Gastroesophageal sphincter (tissue), 4 donors: ENCODE data around the gene ARHGAP24. TPM values are rescaled to one million over a fixed set of nuclear protein-coding genes. Genes with fewer than 3 reads are reported as not detected.

ENCODE experiments used
- ATAC-seq: fragments of 150-250 bp; one replicate; pipeline ENCODE4 v1.9.1; 2016; ENCODE audit warnings: mild to moderate bottlenecking, moderate library complexity
- H3K27ac ChIP-seq, 4 donors: fragments of 200-600 bp; sonication (generic) in 3 of 4; 1 replicate in 3 of 4; 2 replicates in 1 of 4; pipeline ENCODE4 v1.5.1; 2016 to 2019
- H3K27me3 ChIP-seq: fragments of 200-600 bp; sonication (generic); one replicate; pipeline ENCODE4 v1.5.1; 2019
- H3K36me3 ChIP-seq, 2 donors: fragments of 200-600 bp; sonication (generic); one replicate each; pipeline ENCODE4 v1.5.1; 2019; ENCODE audit warnings: control low read depth in 1 of 2
- H3K4me1 ChIP-seq, 3 donors: fragments of 200-600 bp; sonication (generic); 1 replicate in 2 of 3; 2 replicates in 1 of 3; pipeline ENCODE4 v1.5.1; 2016 to 2019; ENCODE audit warnings: control low read depth in 2 of 3
- H3K4me3 ChIP-seq, 2 donors: fragments of 200-600 bp; sonication (generic); one replicate each; pipeline ENCODE4 v1.5.1; 2019; ENCODE audit warnings: mild to moderate bottlenecking in 1 of 2, moderate library complexity in 1 of 2
- H3K9me3 ChIP-seq, 3 donors: fragments of 200-600 bp; sonication (generic); one replicate each; pipeline ENCODE4 v1.5.1; 2017 to 2019; ENCODE audit warnings: control low read depth in 2 of 3
- EP300 ChIP-seq: sonication (generic); formaldehyde crosslinking; IDR thresholded peaks from one replicate; pipeline ENCODE4 v1.6.1; 2017; ENCODE audit warnings: antibody characterized with exemption, mild to moderate bottlenecking
- POLR2A ChIP-seq, 2 donors: fragments of 450-650 bp; IDR thresholded peaks; one replicate each; pipeline ENCODE4 v1.6.1; 2017; ENCODE audit warnings: antibody characterized with exemption in 2 of 2, mild to moderate bottlenecking in 2 of 2, moderate library complexity in 1 of 2
- POLR2AphosphoS5 ChIP-seq: sonication (generic); formaldehyde crosslinking; IDR thresholded peaks from one replicate; pipeline ENCODE4 v1.6.1; 2017; ENCODE audit warnings: antibody characterized with exemption
- WGBS, 2 donors: methylation state at CpG; one replicate each; pipeline ENCODE4 v1.1.5; 2018; ENCODE audit warnings: low coverage in 1 of 2; 5-methylcytosine and 5-hydroxymethylcytosine counted together
- total RNA-seq, 4 donors: library from RNA; depleted of rRNA; stranded (reverse); fragments of >200 nt; gene quantifications; one replicate each; pipeline ENCODE4 v1.1.0, GENCODE V29; 2016
- TF ChIP-seq, protein P1 (sequence below), 4 experiments: fragments of 200-600 bp in 2 of 4; fragments of 450-650 bp in 2 of 4; sonication (generic) in 1 of 4; IDR thresholded peaks; one replicate each; pipeline ENCODE4 v1.5.1; 2017 to 2019; ENCODE audit warnings: antibody characterized with exemption in 4 of 4, mild to moderate bottlenecking in 2 of 4, moderate library complexity in 2 of 4

Gene ARHGAP24
- total RNA-seq, 4 donors from 2014 or later: 24.4 to 38.6 (median 34.3) TPM

DNA sequence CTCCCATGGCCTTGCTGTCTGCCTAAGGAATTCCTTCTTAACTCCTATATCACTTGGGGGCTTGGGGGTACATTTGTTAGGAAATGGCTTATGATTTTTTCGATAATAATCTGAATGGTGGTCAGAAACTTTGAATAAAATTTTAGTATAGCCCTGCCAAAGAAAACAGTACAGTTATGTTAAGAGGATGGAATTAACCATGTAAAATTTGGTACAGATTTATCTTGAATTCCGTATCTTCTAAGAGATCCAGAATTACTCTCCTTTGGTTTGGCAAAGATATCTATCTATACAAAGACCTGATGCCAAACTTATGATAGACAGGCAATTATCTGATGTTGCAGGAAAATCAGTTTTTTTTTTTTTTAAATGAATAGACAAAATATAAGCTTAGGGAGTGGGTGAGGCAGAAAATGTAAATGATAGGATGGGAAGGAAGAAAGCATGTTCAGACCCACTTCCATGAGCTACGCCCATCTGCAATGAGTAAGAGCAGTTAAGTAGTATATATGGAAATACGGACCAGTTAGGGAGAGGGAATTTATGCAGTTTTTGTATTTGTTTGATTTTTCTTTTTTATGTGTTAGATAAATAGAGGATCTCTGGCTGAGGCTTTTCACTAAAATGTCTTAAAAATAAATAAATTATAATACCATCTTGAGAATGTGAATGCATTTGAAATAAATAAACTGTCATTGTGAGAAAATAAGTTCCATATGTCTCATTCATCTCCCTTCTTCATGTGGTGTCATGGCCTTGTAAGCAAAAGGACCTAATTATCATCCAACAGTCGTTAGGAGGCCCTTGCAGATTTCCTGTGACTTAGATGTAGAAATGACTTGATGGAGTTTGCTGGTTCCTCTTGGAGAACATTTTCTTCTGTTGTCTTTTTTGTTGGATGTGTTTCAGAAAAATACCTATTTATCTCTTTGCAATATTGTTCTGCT is 389.6 kb downstream of the ARHGAP24 start:
- Histone ChIP-seq H3K27ac (no peak overlapping the region), H3K4me1 (peaks cover 15 to 55% (median 16%) of the 10 kb centered on the region in 3 donors), H3K27me3 (no peaks in the 10 kb centered on the region), H3K36me3 (no peaks in the 10 kb centered on the region), H3K9me3 (no peaks in the 10 kb centered on the region), H3K4me3 (no peak overlapping the region)
- WGBS, 2 donors: 62 to 72% methylated on average over 5 of the region's 5 CpGs
- ATAC-seq: no peak
- TF ChIP-seq EP300 (no peak), POLR2A (IDR thresholded peaks at IDR 0.05) (no peak)
- TF ChIP-seq, protein P1, sequence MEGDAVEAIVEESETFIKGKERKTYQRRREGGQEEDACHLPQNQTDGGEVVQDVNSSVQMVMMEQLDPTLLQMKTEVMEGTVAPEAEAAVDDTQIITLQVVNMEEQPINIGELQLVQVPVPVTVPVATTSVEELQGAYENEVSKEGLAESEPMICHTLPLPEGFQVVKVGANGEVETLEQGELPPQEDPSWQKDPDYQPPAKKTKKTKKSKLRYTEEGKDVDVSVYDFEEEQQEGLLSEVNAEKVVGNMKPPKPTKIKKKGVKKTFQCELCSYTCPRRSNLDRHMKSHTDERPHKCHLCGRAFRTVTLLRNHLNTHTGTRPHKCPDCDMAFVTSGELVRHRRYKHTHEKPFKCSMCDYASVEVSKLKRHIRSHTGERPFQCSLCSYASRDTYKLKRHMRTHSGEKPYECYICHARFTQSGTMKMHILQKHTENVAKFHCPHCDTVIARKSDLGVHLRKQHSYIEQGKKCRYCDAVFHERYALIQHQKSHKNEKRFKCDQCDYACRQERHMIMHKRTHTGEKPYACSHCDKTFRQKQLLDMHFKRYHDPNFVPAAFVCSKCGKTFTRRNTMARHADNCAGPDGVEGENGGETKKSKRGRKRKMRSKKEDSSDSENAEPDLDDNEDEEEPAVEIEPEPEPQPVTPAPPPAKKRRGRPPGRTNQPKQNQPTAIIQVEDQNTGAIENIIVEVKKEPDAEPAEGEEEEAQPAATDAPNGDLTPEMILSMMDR (IDR thresholded peaks at IDR 0.05): no peak

DNA sequence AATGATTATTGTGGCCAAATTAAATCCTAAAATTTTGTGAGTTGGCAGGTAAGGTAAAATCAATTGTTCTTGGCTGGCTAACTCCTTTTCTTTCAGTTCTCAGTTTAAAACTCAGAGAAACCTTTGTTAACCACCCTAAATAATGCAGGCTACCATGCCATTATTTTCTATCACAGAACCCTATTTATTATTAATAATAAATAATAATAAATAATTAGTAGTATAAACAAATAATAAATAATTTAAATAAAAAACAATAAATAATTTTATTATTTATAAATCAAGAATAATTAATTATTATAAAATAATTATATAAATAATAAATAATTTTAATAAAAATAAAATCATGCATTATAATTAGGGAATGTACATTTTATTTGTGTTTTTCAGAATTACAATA is 390.3 kb downstream of the ARHGAP24 start:
- no peaks in the 10 kb centered on the region for H3K9me3 ChIP-seq
- TF ChIP-seq, protein P1 (IDR thresholded peaks at IDR 0.05): no peak
- TF ChIP-seq POLR2A (IDR thresholded peaks at IDR 0.05) (no peak), POLR2AphosphoS5 (no peak), EP300 (no peak)
- peaks cover 13 to 47% (median 13%) of the 10 kb centered on the region in 3 donors for H3K4me1 ChIP-seq
- no peak overlapping the region for H3K4me3 ChIP-seq
- ATAC-seq: no peak
- no peaks in the 10 kb centered on the region for H3K27me3 ChIP-seq
- no peaks in the 10 kb centered on the region for H3K36me3 ChIP-seq
- H3K27ac ChIP-seq: no peak overlapping the region

DNA sequence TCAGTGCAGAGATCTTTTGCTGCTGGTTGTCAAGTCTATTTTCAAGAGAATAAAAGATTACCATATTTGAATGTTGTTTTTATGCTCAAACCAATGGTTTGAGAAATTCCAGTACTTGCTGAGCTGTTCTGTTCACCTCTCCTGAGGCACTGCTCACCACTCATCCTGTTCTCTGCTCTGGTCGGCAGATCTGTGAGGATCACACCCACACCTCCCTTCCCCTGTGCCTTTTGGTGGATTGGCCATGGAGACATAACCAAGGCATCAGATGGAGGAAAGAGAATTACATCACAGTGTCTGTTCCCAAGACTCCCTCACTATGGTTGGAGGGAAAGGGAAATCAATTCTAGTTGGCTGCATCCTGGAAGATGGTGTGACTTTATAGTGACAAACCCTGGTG is 391.6 kb downstream of the ARHGAP24 start:
- Histone ChIP-seq H3K36me3 (no peaks in the 10 kb centered on the region), H3K9me3 (no peaks in the 10 kb centered on the region), H3K4me3 (no peak overlapping the region), H3K27ac (peak overlapping the region in 2 of 4 donors; percentile 15 to 23), H3K27me3 (no peaks in the 10 kb centered on the region), H3K4me1 (peaks cover 12 to 35% (median 13%) of the 10 kb centered on the region in 3 donors)
- TF ChIP-seq POLR2A (IDR thresholded peaks at IDR 0.05) (no peak), EP300 (no peak)
- 63% methylated on average over 1 of the region's 1 CpG; no CpG with 5 or more reads in 1 of the 2 donors for WGBS, 2 donors
- no peak for ATAC-seq

DNA sequence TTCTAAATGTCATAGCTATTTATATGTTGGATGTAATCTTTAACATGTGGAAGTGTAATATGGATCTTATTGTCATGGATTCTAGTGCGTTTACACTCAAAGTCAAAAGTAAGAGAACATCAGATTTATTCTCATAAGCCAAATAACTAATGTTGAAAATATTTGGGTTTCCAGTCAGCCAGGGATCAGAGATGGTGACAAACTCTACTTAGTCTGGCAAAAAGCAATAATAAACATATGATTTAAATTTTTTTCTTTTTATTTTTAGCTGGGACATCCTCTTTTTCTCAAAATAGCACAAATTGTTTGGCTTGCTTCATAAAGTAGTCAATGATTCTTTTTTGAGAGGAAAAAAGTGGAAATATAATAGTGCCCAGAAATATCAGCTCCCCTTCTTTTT is 392.3 kb downstream of the ARHGAP24 start:
- Histone ChIP-seq H3K4me1 (peaks cover 12 to 35% (median 13%) of the 10 kb centered on the region in 3 donors), H3K36me3 (no peaks in the 10 kb centered on the region), H3K27ac (no peak overlapping the region), H3K27me3 (no peaks in the 10 kb centered on the region), H3K9me3 (no peaks in the 10 kb centered on the region), H3K4me3 (no peak overlapping the region)
- 24 to 56% methylated on average over 1 of the region's 1 CpG for WGBS, 2 donors
- TF ChIP-seq POLR2AphosphoS5 (peak; percentile 23), POLR2A (IDR thresholded peaks at IDR 0.05) (no peak)
- TF ChIP-seq, protein P1 (IDR thresholded peaks at IDR 0.05): no peak
- no peak for ATAC-seq

DNA sequence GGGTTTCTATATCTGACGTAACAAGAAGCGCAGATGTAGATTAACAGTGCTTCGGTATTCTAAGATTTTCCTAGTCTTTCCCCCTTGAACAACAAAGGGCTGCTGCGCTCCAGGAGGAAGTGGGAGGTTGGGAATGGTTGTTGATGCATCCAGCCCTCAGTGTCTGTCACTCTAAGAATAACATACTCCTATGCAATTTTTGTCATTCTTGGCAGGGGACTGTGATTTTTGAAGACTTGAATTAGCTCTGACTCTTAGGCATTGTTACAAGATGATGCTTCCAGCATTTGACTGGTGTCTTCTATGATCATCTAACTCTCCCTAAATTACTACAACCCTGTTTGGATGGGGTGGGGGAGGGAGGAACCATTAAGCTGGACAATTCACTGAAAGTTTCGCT is 394.2 kb downstream of the ARHGAP24 start:
- 55 to 58% methylated on average over 5 of the region's 5 CpGs for WGBS, 2 donors
- H3K9me3 ChIP-seq: no peaks in the 10 kb centered on the region
- H3K4me1 ChIP-seq: peaks cover 12 to 26% (median 13%) of the 10 kb centered on the region in 3 donors
- no peaks in the 10 kb centered on the region for H3K36me3 ChIP-seq
- no peaks in the 10 kb centered on the region for H3K27me3 ChIP-seq
- no peak for TF ChIP-seq POLR2A (IDR thresholded peaks at IDR 0.05)
- no peak for TF ChIP-seq EP300
- TF ChIP-seq, protein P1 (IDR thresholded peaks at IDR 0.05): no peak
- TF ChIP-seq POLR2AphosphoS5: no peak
- no peak for ATAC-seq
- no peak overlapping the region for H3K27ac ChIP-seq
- H3K4me3 ChIP-seq: no peak overlapping the region
